GM18951 (cell line): Measurements from ENCODE around the gene GON4L.
"Not testable (repeated sequence)": the region's sequence is repeated elsewhere in the genome, so short reads cannot be mapped to it uniquely, and the experiment has no call there.

ENCODE experiments used
- POLR2A ChIP-seq: IDR thresholded peaks from 4 replicates; pipeline ENCODE4 v1.6.1; 2011; ENCODE audit warnings: mild to moderate bottlenecking; ENCODE audit not compliant: insufficient read length, insufficient read depth; ENCODE audit errors: extremely low read depth
- in situ Hi-C: fragments of 300-500 bp; cut with MboI; formaldehyde crosslinking; loops from one replicate; pipeline ENCODE4 v1.12.0; 2022; ENCODE audit warnings: low sequenced_read_pairs, mixed read lengths, inconsistent platforms; ENCODE audit not compliant: unreplicated experiment

Gene GON4L

DNA sequence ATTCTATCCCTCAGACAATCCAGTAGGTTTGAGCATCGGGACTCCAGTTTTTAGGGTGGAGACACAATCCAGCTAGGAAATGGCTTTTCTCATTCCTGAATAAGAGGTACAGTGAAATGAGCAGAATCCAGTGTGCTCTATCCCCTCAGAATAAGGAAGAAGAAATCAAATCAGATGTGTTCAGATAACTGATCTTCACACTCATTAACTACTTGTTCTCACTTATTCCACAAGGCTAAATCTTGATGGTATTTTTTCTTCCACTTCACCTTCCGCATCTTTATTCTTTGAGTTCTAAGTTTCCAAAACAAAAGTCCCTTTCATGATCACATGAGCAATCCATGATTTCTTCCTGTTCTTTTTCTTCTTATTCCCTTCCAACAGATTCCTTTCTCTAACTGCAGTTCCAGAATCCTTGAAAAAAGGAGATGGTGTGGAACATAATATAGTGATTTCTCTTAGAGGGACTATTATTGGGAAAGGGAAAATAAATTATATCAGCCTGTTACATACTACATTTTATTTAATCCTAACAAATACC is 4.0 kb upstream of the GON4L start:
- in situ Hi-C loops = no loop called here
- no peak for TF ChIP-seq POLR2A

DNA sequence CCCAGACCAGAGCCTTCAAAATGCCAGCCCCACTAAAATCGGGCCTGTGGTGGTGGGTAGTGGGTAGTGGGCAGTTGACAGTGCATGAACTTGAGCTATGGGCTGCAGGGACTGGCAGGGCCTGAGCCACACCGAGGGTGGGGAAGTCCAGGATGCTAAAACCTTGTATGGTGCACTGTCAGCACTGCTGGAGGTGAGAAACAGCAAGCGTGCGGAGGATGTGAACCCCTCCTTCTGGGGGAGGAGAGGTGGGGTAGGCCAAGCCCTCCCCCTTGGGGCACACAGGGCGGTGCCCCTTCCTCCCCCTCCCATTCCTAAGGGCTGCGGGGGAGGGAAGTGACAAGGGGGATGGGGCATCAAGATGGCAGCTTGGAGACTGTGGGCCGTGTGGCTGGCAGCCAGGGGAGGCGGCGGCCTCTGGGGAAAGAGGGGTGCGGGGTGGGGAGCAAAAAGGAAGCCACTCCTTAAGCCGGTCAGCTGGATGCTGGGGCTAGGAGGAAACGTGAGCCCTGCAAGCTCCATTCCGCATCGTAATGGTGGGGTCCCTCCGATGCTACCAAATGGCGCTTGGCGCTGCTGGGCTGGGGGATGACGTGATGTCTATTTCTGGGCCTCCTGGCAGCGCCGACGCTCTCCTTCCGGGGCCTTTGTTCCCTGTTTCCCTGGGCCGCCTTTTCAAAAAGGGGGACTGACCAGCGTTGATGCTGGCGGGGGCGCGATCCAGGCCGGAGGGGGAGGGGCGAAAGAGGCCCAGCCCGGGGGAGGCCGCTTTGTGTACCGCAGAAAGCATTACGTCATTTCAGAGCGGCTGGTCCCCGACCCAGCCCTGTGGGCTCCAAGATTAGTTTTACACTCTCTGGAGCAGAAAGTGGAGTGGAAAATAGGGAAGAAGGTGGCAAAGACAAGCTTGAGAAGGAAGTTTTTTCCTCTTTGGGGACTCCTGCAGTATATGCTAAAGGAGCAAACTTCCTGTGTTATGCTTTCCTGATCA is 3.2 kb upstream of the GON4L start:
- in situ Hi-C loops = no loop called here
- peak; percentile 30 for TF ChIP-seq POLR2A

DNA sequence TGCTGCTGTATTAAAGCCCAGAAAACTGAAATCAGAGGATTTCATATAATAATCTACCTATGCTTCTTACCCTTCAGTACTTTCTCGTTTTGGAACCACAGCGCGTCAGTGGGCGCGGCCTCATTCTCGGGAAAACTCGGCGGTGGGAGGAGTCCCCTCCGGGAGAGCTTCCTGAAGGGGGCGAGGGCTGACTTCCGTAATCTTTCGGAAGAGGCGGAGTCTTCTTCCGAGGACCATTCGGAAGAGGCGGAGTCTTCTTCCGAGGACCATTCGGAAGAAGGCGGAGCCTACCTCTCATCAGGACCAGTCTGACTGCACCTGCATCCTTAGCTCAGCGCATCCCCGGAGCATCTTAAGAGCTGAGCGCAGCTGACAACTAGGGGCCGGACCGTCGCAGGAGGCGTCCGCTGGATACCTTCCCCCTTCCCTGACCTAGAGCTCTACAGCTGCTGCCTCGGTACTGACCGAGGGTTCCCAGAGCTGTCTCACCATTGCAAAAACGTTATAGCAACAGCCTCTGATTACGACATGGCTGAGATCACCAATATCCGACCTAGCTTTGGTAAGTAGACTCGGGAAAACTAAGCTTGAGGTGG is 2.3 kb upstream of the GON4L start, which contains the start of gene SYT11:
SYT11 (plus strand) TSS at position 334 of the 596 bp plus-strand sequence; CDS start at position 529, 195 bp downstream.
- in situ Hi-C loops = no loop called here
- TF ChIP-seq POLR2A = peak; percentile 48

DNA sequence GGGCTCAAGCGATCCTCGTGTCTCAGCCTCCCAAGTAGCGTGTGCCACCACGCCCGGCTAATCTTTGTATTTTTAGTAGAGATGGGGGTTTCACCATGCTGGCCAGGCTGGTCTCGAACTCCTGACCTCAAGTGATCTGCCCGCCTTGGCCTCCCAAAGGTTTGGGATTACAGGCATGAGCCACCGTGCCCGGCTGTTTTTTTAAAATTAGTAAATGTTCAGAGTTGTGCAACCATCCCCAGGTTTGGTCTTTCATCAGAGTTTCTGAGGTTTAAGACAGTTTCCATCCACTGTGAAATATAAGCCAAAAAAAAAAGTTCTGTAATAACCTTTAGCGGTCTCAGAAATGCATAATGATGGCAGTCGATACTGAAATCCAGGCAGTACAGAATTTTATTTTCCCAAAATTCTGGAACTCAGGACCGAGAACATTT is 1.8 kb upstream of the GON4L start:
- in situ Hi-C loops = no loop called here

DNA sequence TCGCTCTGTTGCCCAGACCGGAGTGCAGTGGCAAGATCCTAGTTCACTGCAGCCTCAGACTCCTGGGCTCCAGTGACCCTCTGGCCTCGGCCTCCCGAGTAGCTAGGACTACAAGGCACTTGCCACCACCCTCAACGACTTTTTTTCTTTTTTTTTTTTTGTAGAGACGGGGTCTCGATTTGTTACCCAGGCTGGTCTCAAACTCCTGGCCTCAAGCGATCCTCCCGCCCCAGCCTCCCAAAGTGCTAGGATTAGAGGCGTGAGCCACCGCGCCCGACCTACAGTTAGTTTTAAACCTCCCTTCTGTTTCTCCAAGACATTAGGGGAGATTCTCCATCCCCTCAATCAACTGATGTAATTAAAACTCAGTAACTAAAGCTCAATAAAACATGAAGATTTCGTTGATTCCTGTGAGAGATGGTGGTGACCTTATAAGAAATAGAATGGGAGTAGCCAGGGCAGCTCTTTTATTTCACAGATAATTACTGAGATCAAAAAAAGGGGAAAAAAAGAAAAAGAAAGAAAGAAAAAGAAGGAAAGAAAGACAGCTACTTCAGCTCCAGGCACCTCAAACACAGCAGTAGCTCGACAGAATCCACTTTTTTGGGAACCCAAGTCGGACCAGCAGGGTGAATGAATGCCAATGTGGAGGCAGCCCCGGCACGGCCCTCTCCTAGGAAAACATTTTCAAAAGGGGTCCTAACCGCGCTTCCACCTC is 598 bp downstream of the GON4L start:
- in situ Hi-C loops = no loop called here

More for the DNA sequence above, 1.8 kb upstream of the GON4L start:
- TF ChIP-seq POLR2A = no peak

DNA sequence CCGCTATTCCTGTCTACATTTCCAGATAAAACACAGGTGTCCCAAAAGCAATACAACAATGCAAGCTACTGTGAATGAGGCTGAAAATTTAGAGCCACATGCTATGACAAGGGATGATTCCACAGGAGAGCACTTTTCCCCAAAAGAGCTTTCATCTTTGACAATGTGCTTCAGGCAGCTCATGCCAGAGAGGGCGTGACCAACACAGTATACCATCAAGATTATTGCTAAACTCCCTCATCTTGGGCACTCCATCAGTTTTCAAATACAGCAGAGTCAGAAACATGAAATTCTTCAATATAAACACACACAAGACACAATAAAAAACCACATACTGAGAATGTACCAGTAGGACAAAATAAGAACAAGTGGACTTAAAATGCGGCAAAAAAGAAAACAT is 6.7 kb downstream of the GON4L start:
- TF ChIP-seq POLR2A = no peak
- in situ Hi-C loops = no loop called here

More for the DNA sequence above, 598 bp downstream of the GON4L start:
- no peak for TF ChIP-seq POLR2A

DNA sequence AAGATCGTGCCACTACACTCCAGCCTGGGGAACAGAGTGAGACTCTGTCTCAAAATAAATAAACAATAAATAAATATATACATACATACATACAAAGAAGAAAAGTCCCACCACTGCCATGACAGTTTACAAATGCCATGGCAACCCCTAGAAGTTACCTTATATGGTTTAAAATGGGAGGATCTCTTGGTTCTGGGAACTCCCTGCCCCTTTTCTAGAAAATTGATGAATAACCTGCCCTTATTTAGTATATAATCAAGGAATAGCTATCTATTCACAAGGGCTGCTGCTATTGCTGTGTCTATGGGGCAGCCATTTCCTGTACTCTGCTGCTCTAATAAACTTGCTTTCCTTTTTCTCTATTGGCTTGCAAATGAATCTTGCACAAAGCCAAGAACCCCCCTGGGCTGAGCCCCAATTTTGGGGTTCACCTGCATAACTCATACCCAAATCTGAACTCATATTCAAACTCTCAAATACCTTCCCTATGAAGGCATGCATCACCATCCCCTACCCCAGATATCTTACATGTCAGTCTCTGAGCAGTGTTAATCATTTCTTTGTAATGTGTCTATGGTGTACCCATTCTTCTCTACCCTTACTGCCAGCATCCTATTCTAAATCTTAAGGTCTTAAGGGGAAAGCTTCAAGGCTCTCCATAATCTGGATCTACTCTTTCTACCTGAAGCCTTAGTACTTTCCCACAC is 9.0 kb downstream of the GON4L start:
- in situ Hi-C loops = no loop called here

DNA sequence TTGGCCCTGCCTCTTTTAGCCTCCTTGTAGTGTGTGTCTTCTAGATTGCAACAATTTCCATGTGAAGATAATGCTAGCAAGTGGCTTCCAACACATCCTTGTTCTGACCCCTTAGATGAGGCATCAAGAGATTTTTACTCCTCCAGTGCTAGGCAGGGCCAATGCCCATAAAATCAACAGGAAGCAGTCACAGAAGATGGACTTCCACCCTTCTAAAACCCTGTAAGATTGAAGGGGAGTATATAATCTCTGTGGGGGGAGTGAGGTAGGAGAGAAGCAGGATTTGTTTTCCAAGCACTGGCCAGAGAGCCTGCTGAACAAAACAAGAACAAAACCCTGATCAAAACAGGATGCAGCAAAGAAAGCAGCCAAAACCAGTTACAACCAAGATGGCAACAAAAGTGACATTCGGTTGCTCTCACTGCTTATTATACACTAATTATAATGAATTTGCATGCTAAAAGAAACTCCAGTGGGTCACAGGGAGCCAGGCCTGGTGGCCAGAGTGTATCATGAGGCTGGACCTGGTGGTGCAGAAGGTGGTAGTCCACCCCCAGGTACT is 12.1 kb downstream of the GON4L start:
- in situ Hi-C loops = no loop called here
- TF ChIP-seq POLR2A = no peak

More for the DNA sequence above, 9.0 kb downstream of the GON4L start:
- no peak for TF ChIP-seq POLR2A

DNA sequence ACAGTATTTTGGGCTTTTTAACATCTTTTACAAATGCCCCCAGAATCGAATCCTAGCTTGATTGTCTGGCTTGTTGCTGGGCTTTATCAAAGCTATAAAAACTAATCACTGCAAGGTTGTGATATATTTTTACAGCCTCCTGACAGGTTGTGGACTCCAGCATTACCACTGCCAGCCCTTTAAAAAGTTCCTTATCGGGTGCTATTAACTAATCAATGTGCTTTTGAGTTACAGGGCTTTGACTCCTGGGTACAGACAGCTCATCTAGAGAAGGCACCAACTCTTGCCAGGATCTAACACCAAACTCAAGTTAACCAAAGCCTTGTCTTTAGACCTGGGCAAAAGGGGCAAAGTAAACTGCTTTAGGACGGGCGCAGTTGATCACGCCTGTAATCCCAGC is 16.6 kb downstream of the GON4L start:
- TF ChIP-seq POLR2A = no peak
- in situ Hi-C loops = no loop called here

DNA sequence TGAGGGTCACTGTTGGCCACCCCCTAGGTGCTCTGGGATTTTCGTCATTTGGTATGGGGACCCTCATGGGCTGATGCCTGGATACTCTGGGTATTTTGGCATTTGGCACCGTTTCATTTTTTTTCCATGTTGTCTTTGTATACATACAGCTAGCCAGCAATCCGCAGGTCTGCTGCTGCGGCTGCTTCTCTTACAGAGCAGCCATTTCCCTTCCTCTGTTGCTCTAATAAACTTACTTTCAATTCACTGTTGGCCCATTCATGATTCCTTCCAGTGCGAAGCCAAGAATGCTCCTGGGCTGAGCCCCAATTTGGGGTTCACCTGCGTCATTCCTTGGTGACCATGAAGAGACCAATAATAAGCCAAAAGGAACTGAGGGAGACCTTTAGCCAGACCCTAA is 21.5 kb downstream of the GON4L start:
- in situ Hi-C loops = no loop called here

DNA sequence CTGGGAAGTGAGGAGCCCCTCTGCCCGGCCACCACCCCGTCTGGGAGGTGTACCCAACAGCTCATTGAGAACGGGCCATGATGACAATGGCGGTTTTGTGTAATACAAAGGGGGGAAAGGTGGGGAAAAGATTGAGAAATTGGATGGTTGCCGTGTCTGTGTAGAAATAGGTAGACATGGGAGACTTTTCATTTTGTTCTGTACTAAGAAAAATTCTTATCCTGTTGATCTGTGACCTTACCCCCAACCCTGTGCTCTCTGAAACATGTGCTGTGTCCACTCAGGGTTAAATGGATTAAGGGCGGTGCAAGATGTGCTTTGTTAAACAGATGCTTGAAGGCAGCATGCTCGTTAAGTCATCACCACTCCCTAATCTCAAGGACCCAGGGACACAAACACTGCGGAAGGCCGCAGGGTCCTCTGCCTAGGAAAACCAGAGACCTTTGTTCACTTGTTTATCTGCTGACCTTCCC is 22.1 kb downstream of the GON4L start:
- in situ Hi-C loops = not testable (repeated sequence)

More for the DNA sequence above, 21.5 kb downstream of the GON4L start:
- no peak for TF ChIP-seq POLR2A
